HepG2 (cell line): ENCODE data around the gene DRC7.

Source experiments
- AKNA ChIP-seq: sonication (generic); formaldehyde crosslinking; IDR thresholded peaks from 2 replicates; pipeline ENCODE4 v1.4.0; 2020; ENCODE audit warnings: missing genetic modification reagents, borderline replicate concordance
- CHD2 ChIP-seq: IDR thresholded peaks from 2 replicates; pipeline ENCODE4 v1.6.1; 2011; ENCODE audit warnings: low read depth, low read length, improper control_type of control experiment
- HDAC6 ChIP-seq: fragments of 200-600 bp; sonication (generic); IDR thresholded peaks from 2 replicates; pipeline ENCODE4 v1.7.0; 2017; ENCODE audit warnings: mild to moderate bottlenecking, antibody characterized with exemption, low read length, low read depth
- MYNN ChIP-seq: sonication (generic); formaldehyde crosslinking; IDR thresholded peaks from 2 replicates; pipeline ENCODE4 v1.4.0; 2020; ENCODE audit warnings: mild to moderate bottlenecking, low read depth, missing genetic modification reagents
- ZBTB8A ChIP-seq: sonication (generic); formaldehyde crosslinking; IDR thresholded peaks from 2 replicates; pipeline ENCODE4 v1.4.0; 2020; ENCODE audit warnings: mild to moderate bottlenecking, low read depth, missing genetic modification reagents, borderline replicate concordance
- ZNF552 ChIP-seq: sonication (generic); formaldehyde crosslinking; IDR thresholded peaks from 2 replicates; pipeline ENCODE4 v1.9.0; 2022; ENCODE audit warnings: missing genetic modification reagents, mild to moderate bottlenecking, borderline replicate concordance
- TF ChIP-seq, protein P1 (sequence below): sonication (generic); formaldehyde crosslinking; IDR thresholded peaks from 2 replicates; pipeline ENCODE4 v1.4.0; 2020; ENCODE audit warnings: mild to moderate bottlenecking, low read depth, missing genetic modification reagents
- TF ChIP-seq, protein P2 (sequence below): sonication (generic); formaldehyde crosslinking; IDR thresholded peaks from 2 replicates; pipeline ENCODE4 v1.5.0; 2020; ENCODE audit warnings: mild to moderate bottlenecking, missing genetic modification reagents, moderate library complexity

DNA sequence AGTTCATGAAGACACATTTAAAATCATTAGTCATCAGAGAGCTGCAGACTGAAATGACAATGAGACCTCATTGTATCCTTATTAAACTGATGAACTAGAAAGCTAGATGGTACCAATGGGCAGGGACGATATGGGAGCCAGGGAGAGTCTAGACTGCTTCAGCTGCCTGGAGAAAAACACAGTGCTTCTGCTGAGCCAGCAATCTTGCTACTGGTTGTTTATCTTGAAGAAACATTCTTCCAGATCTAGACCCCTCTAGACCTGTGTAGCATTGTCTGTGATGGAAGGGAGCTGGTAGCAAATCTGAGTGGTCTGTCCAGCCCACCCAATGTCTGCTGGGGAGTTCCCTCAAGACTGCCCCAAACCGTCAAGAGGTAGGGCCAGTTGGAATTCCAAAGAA, 2.0 kb upstream of the DRC7 start:
- TF ChIP-seq AKNA (CRISPR knock-in tag) (no peak), MYNN (no peak), ZNF552 (CRISPR knock-in tag) (no peak), HDAC6 (no peak), ZBTB8A (CRISPR knock-in tag) (no peak), CHD2 (no peak)
- TF ChIP-seq, protein P1, sequence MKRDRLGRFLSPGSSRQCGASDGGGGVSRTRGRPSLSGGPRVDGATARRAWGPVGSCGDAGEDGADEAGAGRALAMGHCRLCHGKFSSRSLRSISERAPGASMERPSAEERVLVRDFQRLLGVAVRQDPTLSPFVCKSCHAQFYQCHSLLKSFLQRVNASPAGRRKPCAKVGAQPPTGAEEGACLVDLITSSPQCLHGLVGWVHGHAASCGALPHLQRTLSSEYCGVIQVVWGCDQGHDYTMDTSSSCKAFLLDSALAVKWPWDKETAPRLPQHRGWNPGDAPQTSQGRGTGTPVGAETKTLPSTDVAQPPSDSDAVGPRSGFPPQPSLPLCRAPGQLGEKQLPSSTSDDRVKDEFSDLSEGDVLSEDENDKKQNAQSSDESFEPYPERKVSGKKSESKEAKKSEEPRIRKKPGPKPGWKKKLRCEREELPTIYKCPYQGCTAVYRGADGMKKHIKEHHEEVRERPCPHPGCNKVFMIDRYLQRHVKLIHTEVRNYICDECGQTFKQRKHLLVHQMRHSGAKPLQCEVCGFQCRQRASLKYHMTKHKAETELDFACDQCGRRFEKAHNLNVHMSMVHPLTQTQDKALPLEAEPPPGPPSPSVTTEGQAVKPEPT = no peak
- TF ChIP-seq, protein P2, sequence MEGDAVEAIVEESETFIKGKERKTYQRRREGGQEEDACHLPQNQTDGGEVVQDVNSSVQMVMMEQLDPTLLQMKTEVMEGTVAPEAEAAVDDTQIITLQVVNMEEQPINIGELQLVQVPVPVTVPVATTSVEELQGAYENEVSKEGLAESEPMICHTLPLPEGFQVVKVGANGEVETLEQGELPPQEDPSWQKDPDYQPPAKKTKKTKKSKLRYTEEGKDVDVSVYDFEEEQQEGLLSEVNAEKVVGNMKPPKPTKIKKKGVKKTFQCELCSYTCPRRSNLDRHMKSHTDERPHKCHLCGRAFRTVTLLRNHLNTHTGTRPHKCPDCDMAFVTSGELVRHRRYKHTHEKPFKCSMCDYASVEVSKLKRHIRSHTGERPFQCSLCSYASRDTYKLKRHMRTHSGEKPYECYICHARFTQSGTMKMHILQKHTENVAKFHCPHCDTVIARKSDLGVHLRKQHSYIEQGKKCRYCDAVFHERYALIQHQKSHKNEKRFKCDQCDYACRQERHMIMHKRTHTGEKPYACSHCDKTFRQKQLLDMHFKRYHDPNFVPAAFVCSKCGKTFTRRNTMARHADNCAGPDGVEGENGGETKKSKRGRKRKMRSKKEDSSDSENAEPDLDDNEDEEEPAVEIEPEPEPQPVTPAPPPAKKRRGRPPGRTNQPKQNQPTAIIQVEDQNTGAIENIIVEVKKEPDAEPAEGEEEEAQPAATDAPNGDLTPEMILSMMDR = no peak
